Astrocyte (in vitro differentiated cells and primary cell): ENCODE data around the gene RENBP.

Source experiments
- CTCF ChIP-seq: IDR thresholded peaks from 2 replicates; pipeline ENCODE4 v1.5.1; 2011; ENCODE audit warnings: low read depth, mild to moderate bottlenecking, inconsistent platforms, low read length, moderate library complexity; ENCODE audit not compliant: insufficient read depth
- EZH2 ChIP-seq: IDR thresholded peaks from 2 replicates; pipeline ENCODE4 v1.6.1; 2012; ENCODE audit warnings: mild to moderate bottlenecking, low read length, inconsistent platforms; ENCODE audit not compliant: insufficient read depth

GRCh38 chrX:153973127-153974002 lies 28.9 kb upstream of the RENBP start:
- TF ChIP-seq CTCF (no peak), EZH2 (no peak)
